CMK (cell line): ENCODE data around the gene SLITRK4.

ENCODE experiments used
- DNase-seq: peaks from one replicate; pipeline ENCODE4 v3.0.0-alpha.2; 2010; ENCODE audit warnings: low read depth

Gene SLITRK4, protein sequence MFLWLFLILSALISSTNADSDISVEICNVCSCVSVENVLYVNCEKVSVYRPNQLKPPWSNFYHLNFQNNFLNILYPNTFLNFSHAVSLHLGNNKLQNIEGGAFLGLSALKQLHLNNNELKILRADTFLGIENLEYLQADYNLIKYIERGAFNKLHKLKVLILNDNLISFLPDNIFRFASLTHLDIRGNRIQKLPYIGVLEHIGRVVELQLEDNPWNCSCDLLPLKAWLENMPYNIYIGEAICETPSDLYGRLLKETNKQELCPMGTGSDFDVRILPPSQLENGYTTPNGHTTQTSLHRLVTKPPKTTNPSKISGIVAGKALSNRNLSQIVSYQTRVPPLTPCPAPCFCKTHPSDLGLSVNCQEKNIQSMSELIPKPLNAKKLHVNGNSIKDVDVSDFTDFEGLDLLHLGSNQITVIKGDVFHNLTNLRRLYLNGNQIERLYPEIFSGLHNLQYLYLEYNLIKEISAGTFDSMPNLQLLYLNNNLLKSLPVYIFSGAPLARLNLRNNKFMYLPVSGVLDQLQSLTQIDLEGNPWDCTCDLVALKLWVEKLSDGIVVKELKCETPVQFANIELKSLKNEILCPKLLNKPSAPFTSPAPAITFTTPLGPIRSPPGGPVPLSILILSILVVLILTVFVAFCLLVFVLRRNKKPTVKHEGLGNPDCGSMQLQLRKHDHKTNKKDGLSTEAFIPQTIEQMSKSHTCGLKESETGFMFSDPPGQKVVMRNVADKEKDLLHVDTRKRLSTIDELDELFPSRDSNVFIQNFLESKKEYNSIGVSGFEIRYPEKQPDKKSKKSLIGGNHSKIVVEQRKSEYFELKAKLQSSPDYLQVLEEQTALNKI

DNA sequence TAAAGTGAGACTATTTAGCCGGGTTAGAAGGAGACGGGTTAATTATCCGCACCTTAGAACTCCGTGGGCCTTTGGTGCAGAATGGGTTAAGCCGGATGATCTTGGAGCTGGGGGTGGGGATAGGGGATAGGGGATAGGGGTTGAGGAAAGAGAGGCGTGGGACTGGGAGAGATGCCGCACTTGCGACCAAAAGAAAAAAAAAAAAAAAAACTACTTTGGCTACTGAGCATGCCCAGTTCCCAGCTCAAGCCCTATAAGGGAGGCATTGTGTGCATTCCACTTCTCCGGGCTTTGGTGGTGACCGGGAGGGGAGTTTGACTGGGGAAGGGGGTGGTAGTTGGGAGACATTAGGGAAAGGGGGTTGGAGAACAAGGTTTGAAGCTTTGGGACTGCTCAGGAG is at the start of gene SLITRK4:
Gene SLITRK4 (minus strand): TSS at position 187 of the 400 bp plus-strand sequence. CDS start 4,993 bp downstream, outside the sequence.
- DNase-seq: no peak

DNA sequence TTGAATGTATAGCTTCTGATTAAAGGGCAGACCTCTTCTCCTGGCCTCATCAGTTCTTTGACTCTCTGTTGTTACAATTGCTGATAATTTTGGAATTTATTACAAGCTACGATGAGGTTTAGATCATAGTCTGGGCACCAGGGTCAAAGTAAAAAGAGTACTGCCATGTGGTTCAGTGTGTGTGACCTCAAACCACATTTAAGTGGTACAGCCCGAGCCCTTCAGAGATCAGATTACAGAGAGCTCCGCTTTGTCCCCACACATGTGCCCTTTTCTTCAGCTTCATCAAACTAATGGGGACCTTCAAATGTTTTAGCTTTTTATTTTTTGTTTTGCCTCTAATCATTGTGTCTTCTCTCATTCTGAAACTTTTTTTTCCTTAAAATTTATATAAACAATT is 47.6 kb upstream of the SLITRK4 start:
- no peak for DNase-seq

DNA sequence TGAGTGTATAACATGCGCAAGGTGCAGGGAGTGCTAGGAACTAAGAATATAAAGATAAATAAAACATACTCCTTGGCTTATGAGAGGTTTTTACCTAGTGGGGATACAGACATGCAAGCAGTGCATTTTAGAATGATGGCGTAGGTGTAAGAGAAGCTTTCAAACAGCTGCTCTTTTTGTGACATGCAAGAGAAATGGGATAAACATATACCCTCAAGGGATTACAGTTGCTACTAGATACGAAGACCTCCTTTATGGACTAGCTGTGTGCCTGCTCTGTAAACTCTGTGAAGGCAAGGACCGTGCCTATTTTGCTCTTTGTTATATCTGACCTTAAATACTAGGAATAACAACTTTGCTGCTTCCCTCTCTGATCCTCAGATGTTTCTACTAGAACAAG is 39.0 kb upstream of the SLITRK4 start:
- no peak for DNase-seq

DNA sequence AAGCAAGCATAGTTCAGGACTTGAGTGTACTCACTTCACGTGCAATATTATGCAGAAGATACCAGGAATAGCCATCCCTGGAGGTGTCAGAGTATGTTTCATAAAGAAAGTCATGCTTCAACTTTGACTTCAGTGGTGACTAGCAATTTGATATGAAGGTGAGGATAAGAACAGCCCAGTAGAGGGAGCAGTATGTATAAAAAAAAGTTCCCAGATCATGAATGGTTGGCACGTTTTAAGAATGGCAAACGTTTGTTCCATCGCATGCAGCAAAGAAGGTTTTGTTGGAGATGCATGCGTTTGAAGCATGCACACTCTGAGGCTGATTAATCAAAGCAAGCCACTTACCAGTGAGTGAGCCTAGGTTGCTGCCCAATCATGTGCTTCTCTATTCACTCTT is 33.5 kb upstream of the SLITRK4 start:
- DNase-seq: no peak

DNA sequence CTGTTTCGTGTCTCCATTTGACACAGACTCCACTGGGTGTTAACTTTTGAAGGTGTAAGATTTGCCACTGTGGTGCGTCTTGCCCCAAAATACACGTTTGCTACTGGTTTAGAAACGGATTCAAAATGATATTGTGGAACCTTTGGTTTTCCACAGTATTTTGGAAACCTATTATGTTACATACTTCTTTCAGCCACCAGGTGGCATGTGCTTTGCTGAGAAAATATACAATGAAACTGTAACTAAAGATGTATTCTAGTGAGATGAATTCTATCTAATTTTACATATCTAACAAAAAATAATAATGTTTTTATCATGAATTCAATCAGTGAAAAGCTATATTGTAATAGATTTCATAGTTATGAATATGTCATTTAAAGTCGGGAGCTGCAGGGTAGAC is 28.4 kb upstream of the SLITRK4 start:
- no peak for DNase-seq

DNA sequence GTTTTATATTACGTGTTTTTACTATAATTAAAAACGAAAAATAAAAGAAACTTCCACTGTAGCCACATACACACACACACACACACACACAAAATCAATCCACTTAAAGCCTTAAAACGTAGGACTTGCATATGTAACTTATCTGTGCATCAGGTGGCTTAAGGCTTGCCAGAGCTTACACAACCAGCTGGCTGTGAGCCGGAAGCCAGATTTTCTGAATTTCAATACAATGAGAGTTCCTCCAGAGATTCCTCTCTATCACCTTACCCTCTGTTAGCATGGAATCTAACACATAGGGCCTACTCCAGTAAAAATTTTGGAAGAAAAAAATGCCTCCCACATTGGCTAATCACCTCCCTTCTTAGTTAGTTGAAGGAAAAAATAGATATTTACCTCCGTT is 27.9 kb upstream of the SLITRK4 start:
- DNase-seq: no peak

DNA sequence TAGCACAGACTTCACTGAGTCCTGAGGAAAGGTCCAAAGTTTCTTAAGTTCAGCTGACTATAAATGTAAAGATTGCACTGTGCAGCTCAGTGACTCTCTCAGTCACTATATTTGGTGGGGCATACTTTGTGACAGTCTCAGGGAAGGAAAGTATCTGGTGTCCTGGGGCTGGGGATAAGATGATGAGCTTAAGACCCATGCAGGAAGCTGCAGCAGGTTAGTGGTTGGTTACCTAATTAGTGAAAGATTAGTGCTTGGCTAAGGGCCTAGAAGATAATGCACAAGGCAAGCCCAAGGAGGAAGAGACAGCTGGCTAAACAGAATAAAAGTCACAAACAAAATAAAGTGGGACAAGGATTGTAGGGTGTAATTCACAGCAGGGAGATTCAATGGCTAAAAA is 25.4 kb upstream of the SLITRK4 start:
- DNase-seq: no peak

DNA sequence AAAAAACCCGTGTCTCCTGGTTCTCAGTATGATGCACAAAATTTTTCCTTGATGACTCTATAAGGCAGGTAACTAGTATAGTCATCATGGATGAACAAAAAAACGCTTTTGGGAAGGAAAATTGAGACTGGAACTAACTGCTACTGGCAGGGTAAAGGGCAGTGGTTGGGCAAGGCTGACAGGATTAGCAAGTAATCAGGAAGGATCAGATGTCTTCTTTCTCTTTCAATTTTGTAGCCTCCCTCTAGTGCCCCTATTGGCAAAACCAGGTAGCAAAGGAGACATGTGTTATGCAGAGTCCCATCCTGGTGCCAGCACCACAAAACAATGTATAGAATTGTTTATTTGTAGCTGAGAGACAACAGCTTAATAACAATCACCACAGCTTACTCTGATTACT is 12.8 kb upstream of the SLITRK4 start:
- DNase-seq: no peak

DNA sequence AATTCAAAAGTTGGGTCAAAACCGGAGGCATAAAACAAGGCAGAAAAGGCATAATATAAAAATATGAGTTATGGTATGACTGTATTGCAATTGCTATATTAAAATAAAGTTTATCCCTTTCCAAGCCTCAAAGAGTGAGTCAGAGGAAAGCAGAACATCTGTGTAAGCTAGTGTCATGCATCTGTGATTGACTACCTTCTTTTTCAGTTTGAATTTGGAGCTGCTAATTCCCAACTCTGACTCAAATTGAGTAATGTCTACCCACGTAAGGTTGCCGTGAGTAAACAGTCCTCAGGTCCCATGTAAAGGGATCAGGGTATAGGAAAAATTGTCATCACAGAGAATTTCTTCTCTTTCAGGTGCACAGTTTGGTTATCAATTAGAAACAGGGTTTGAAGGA is 6.5 kb upstream of the SLITRK4 start:
- DNase-seq: no peak

DNA sequence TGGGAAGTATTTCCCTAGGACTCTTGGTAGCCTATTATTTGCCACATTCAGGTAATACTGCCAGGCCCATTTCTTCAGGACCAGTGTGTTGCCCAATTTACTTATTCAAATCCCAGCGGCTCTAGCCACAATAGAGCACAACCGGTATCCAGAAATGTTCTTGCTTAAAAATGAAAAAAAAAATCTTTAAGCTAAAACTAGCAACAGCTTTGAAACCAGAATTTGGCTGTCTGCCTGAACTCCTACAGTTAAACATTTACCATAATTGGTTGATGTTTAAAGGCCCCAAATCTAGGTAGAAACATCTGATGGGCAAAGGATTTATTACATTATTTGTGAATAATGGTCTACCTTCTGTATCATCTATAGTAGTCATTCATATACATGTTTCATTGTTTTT is 930 bp upstream of the SLITRK4 start:
- no peak for DNase-seq

DNA sequence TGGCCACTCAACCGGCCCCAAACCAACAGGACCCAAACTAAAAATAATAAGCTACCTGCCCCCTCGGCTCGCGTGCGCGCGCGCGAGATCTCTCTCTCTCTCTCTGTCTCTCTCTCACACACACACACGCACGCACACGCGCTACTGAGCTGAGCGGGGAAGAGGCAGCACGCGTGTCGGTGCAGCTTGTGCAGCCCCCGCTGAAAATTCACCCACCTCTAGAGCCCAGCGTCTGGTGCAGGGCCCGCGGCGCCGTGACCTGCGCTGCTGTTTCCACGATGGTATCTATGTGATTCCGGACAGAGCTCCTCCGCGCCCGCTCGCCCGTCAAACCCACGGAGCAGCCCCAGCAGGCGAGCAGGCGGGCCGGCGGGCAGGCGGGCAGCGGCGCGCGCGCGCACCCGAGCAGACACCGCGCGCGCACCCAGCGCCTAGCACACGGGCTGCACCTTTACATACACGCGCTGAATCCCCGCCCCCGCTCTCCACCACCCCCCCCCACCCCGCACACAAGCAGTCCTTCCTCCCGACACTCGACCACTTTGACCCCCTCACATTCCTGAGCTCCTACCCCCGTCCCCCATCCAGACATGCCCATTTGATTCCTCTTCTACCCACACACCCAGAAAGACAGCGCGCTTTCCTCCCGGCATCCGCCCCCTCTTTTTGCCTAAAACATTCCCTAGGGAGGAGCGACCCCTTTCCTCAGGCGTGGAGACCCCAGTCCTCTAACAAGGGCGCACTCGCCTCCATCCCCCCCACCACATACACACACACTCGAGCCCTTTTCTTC is 1.0 kb downstream of the SLITRK4 start:
- no peak for DNase-seq

DNA sequence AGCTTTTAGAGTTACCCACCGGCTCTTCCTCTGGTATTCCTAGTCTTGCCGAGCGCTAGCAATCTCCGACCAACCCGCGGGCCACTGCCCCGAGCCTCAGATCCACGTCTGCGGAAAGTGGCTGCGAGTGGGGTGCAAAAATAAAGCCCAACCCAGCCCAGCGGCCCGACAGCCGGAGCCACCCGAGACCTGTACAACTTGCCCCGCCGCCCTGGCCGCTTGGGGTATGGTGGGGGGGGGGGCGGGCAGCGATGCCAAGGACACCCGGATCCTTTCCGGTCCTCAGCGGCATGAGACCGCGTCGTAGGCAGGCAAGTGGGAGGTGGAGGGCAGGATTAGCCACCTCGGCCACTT is 1.6 kb downstream of the SLITRK4 start:
- DNase-seq: no peak

DNA sequence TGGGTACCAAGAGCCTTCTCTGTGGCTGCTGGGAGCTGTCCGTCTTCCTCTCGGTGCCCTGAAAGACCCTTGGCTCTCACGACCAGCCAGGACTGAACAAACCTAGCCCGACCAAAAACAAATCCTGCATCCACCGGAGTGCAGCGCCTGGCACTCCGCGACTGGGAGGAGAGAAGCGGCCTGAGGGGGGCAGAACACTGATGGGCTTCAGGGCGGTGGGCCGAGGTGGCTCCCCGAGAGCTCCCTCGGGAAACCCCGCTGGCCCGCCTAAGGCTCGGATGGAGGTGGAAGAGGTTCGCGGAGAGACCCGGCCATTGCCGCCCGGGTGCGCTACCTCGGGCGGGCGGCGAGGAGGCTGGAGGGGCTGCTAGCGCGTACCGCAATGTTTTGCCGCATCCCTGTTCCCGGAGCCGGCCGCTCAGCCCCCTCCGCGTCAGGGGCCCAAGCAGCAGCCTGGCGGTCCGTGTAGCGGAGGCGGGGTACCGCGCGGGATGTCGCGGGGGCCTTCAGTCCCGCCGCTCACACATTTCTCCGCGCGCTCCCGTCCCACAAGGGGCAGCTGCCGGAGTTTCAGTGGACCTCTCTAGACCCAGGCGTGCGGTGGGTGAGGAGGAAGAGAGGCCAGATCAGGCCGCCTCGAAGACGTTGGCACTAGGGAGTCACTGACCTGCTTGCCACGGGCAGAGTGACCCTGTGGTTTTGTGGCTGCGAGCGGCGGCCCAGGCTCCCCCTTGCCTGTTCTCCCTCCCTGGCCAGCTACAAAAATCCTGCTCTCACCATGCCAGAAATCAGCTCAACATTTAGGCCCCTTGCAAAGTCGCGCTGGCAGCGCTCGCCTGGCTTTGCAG is 2.2 kb downstream of the SLITRK4 start:
- no peak for DNase-seq

DNA sequence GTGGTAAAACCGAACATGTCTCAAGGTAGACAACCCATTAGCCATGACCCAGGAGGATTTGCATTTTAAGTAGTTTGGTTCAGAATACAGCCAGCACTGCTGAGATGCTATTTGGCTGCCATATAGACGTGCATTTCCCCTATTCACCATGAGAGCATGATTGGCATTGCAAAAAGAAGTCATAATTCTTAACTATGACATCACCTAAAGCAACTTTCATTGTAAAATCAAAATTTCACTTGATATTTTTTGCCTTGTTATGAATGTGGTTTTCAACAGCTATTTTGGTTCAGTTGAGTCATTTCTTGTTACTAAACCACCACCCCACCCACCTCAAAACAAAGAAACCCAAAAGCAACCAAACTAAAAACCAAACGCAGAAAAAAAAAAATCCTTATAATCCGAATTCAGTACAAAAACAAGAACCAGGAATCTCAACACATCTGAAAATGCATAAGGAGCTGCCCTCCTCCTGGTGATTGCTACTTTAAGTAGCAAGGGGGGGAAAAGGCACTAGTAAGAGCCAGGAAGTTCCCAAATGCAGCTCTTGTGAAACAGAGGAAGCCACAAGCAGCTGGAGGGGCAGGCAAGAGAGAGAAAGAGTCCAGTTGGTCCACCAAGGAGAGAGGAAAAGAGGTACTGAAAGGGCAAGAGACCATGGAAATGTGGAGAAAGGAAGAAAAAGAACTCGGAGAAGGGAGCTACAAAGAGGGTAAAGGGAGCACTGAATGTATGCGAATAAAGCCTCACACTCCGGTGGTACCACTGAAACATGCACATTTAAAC is 3.1 kb downstream of the SLITRK4 start:
- DNase-seq: no peak

DNA sequence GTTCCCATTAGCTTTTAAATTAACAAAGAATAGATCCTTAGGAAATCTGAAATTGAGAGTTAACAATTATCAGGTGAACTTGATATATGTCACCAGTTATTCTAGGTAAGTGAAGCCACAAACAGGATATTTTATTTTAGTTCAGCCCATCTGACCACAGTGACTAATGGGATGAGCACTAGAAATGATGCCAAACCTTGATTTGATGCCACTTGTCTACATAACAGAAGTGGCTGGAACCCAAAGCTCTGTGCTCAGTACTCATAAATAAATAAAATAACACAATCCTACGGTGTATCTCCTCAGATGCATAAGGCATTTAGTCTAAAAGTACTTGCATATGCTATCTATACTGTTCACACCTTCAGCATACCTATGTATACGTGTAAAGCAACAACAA is 12.2 kb downstream of the SLITRK4 start:
- DNase-seq: no peak

DNA sequence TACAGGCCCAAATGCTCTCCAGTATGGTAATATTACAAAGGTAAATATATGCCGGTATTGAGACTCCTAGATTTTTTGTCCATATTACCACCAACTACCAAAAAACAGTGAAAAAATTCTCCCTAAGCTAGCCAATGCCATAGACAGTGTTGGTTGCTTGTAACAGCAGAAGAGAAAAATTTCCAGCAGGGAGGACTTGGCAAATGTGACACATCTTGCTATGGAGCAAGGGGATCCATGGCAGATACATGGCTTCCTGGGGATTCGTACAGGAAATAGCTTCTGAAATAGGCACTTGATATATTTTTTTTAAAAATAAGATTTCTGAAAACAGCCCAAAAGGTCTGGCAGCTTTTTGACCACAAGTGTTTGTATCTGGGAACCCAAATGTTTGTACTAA is 14.6 kb downstream of the SLITRK4 start:
- DNase-seq: no peak

DNA sequence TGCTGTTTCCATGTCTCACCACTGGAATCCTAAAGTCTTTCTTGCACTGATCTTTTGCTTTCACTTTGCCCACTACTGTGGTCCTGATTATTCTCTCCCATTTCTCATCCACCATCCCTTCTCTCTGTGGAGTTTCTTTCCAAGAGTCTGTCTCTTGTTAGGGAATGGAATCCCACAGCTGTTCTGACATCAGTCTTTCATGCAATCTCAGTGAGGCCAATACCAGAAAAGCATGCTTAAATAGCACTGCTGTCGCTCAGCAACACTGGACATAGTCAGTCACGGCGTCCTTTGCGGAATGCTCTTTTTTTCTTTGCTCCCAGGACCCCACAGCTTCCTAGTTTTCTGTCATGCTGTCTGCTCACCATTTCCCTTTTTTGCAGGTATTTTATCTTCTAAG is 20.1 kb downstream of the SLITRK4 start:
- DNase-seq: no peak

DNA sequence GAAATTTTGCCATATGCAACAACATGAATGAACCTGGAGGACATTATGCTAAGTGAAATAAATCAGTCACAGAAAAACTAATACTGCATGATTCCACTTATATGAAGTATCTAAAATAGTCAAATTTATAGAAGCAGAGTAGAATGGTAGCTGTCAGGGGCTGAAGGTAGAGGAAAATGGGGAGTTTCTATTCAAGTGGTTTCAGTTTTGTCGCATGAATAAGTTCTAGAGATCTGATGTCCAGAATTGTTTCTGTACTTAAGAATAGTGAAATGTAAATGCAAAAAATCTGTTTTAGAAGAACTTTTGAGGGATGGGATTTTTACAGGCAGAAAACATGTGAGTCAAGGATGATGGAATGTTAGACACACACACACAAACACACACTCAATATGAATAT is 34.1 kb downstream of the SLITRK4 start:
- no peak for DNase-seq

DNA sequence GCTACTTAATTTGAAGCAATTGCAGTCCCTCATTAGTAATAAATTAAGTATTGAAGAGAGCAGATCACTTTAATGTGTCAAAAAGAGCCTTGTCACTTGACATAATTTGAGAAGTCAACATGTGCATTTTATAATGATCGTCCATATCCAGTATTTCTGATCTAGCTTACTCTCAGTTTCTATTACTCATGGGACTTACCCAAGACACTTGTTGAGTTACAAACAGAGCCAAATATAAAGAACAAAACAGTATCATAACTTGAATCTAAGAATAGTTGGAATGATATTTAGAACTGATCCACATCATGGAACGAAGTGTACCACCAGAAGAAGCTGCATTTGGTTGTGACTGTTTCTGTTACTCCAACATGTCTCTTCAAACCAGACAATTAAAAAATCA is 54.7 kb downstream of the SLITRK4 start:
- DNase-seq: no peak

DNA sequence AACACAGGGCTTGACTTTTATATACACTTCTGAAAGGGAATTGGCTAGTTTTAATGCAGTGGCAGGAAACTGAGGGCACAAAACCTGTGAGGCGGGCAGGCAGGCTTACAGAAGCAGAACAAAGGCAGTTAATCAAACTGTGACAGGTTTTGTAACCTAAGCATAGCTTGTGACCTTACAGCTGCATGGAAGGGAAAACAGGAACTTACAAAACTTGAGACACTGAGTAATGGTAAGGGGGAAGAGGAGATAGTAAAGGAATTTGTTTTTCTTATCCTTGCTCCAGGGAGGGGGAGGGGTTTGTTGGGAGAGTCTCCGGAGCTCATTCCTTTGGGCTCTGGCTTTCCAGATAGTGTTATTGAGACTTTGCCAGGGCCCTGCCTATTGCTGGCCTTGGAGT is 55.6 kb downstream of the SLITRK4 start:
- no peak for DNase-seq
